HFF-Myc (cell line): ENCODE results near the gene AGAP3.
"Not testable (repeated sequence)": the region's sequence is repeated elsewhere in the genome, so short reads cannot be mapped to it uniquely, and the experiment has no call there.

Source experiments
- DNase-seq: peaks from one replicate; pipeline ENCODE4 v3.0.0-alpha.2; 2011; ENCODE audit warnings: low read depth; ENCODE audit errors: extremely low read depth
- H3K4me3 ChIP-seq: replicated peaks from 2 replicates; pipeline ENCODE4 v1.5.1; 2011; ENCODE audit warnings: low read depth, mild to moderate bottlenecking, control low read depth, low read length
- TF ChIP-seq, protein P1 (sequence below): IDR thresholded peaks from 2 replicates; pipeline ENCODE4 v1.5.1; 2012; ENCODE audit warnings: mild to moderate bottlenecking, low read depth, low read length, control low read depth; ENCODE audit errors: missing control alignments

AGAP3 gene

DNA sequence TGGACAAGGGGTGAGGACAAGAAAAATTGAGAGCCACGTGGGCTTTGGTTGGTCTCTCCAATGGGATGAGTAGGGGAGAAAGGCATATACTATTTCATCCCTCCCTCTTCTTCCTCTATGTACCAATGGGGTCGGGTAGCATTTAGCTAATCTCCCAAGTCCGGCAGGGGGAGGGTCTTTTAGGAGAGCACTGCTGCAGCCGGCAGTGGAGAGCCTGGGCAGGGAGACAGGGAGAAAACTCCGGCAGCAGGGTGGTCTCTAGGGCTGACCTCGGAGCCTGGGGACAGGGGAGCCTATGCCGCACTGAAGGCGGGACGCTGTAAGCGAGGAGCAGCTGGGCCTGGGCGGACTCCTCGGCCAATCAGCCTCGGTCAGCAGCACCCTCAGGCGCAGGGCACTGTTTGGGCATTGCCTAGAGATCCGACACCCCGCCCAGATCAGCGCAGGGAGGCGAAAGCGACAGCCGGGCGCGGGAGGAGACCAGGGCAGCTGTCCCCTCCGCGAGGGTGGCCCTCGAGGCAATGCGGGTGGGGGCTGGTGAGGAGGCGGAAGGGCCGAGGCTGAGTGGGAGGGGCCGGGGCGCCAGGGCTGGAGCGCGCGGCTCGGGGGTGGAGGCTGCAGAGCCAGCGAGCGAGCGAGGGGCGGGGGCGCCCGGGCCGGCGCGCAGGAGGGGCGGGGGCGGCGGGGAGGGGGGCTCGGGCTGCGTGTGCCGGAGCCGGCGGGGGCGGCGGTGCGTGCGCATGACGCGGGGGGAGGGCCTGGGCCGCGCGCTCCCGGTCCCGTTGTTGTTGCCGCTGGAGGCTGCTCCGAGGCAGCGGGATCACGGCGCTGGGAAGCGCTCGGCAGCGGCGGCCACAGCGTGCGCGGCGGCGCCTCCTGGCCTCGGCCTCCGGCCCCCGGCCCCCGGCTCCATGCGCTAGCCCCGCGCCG lies at the start of gene AGAP3:
AGAP3 (plus strand) TSS at position 785 of the 930 bp plus-strand sequence. CDS start 267 bp downstream, outside the sequence.
- DNase-seq: no peak
- TF ChIP-seq, protein P1, sequence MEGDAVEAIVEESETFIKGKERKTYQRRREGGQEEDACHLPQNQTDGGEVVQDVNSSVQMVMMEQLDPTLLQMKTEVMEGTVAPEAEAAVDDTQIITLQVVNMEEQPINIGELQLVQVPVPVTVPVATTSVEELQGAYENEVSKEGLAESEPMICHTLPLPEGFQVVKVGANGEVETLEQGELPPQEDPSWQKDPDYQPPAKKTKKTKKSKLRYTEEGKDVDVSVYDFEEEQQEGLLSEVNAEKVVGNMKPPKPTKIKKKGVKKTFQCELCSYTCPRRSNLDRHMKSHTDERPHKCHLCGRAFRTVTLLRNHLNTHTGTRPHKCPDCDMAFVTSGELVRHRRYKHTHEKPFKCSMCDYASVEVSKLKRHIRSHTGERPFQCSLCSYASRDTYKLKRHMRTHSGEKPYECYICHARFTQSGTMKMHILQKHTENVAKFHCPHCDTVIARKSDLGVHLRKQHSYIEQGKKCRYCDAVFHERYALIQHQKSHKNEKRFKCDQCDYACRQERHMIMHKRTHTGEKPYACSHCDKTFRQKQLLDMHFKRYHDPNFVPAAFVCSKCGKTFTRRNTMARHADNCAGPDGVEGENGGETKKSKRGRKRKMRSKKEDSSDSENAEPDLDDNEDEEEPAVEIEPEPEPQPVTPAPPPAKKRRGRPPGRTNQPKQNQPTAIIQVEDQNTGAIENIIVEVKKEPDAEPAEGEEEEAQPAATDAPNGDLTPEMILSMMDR: no peak
- H3K4me3 ChIP-seq: peak within 1 kb of the TSS; percentile 97

DNA sequence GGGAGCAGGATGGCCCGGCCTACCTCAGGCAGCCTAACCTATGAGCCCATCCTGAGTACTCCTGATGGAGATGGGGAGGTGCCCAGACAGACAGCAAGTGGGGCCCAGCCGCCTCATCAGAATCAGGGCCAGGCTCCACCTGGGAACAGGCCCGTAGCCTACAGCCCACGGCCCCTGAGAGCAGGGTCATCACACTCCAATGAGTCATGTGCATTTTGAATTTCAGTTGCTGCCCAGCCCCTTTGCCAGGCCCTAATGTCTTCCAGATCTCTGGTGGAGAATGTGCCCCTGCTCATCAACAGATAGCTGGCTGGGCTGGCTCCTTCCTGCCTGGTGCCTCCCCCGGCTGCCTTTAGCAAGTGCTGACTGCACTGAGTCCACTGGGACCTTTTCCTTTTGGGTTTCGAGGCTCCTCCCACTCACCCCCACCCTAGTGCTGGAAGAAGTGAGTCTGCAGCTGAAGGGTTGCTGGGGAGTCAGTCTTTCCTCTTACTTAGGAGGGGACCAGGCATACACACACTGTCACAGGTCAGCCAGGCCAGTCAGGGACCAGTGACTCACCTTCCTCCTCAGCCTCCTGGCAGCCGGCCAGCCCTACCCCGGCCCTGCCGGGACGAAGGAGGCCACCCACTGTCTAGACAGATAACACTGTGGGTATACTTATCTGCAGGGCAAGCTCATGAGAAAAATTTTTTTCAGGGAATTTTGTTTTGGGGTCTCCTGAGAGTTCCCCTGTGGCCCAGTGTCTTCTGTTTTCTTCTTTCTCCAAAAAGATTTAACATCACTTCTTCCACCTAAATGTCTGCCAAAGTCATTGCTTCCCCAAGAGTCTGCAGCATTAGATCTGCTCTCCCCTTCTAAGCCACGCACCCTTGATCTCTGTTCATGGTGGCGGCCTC lies 47.1 kb upstream of the AGAP3 start:
- peak; percentile 78 for DNase-seq
- TF ChIP-seq, protein P1: no peak
- no peak overlapping the region for H3K4me3 ChIP-seq

DNA sequence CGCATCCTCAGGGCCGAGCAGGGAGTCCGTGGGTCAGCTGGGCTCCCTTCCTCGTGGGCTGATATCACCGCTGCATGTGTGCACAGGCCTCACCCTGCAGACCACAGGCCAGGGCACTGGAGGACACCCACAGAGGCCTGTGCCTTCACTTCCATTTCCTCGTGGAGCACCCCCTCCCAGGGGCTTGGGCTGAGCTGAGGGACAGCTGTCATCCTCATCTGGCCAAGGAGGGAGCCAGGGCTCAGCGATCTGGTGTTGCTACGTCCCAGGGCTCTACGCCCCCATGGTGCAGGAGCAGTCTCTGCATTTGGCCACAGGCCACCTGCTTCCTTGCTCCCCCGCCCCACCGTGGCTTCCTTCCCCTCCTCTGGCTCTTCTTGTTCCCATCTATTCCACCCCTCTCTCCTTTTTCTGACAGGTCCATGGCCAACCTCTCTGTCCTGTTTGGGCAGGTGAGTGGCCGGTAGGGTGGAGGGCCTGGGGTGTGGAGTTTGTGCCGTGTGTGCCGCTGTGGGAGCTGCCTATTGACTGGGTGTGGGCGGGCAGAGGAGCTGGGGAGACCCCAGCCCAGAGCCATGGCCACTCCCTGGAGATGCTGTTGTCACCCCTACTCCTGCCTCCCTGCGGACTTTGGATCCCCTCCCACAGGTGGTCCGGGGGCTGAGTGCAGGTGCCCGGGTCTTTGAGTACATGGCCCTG lies 46.3 kb upstream of the AGAP3 start:
- DNase-seq: no peak
- H3K4me3 ChIP-seq: no peak overlapping the region
- TF ChIP-seq, protein P1: no peak

DNA sequence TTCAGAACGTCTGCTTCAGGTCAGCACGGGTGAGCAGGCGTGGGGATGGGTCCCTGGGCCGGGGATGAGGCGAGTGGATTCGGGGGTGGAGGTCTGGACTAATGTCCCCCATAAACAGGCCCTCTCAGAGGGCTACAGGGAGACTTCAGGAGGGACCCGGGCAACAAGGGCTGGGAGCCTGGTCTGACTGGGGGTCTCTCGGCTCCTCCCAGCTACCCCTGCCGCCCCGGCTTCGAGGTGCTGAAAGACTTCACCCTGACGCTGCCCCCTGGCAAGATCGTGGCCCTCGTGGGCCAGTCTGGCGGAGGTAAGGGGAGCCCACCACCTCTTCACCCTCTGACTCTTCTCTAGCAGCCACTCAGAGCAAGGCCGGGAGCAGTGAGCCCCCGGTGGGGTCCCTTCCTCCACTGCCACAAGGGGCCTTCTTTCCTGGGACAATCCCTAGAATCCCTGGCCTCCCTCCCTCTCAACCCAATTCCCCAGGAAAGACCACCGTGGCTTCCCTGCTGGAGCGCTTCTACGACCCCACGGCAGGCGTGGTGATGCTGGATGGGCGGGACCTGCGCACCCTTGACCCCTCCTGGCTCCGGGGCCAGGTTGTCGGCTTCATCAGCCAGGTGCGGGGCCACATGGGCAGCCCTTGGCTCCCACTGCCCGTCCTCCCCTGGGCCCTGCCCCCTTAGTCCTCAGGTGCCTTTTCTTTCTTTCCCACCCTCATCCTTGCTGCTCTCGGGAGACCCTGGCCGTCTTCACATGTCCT lies 45.5 kb upstream of the AGAP3 start:
- TF ChIP-seq, protein P1: no peak
- DNase-seq: no peak
- H3K4me3 ChIP-seq: no peak overlapping the region

DNA sequence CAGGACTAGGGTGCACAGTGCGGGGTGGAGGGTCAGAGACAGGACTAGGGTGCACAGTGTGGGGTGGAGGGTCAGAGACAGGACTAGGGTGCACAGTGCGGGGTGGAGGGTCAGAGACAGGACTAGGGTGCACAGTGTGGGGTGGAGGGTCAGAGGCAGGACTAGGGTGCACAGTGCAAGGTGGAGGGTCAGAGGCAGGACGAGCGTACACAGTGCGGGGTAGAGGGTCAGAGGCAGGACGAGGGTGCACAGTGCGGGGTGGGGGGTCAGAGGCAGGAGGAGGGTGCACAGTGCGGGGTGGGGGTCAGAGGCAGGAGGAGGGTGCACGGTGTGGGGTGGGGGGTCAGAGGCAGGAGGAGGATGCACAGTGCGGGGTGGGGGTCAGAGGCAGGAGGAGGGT lies 42.8 kb upstream of the AGAP3 start:
- DNase-seq, H3K4me3 ChIP-seq: not testable (repeated sequence)

DNA sequence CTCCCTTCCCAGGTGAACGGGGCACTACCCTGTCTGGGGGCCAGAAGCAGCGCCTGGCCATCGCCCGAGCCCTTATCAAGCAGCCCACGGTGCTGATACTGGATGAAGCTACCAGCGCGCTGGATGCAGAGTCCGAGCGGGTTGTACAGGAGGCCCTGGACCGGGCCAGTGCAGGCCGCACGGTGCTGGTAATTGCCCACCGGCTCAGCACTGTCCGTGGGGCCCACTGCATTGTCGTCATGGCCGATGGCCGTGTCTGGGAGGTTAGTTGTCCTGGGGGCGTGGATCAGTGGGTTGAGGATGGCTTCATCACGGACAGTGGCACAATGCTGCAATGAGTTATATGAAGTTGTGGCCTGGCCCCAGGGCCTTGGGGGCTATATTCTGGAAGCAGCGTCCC lies 42.3 kb upstream of the AGAP3 start:
- no peak overlapping the region for H3K4me3 ChIP-seq
- TF ChIP-seq, protein P1: no peak
- no peak for DNase-seq
